Left lobe of liver (tissue), 2 donors: ENCODE measurements around the gene TMEM88. TPM values are rescaled to one million over a fixed set of nuclear protein-coding genes. Genes with fewer than 3 reads are reported as not detected.

Experiments
- ATAC-seq: fragments of 200-7000 bp; cut with Tn5 transposase; one replicate; pipeline ENCODE4 v1.9.1; 2020; ENCODE audit warnings: mild to moderate bottlenecking, moderate library complexity
- DNase-seq: peaks from one replicate; pipeline ENCODE4 v3.0.0-alpha.2; 2020; ENCODE audit warnings: low spot score
- total RNA-seq: library from RNA; stranded (reverse); gene quantifications from one replicate; pipeline ENCODE4 v1.2.1, GENCODE V29; 2021
- donor health status: DM: no; HTN: no; CAD: no; lungs with moderate emphysema.
- donor health status: DM: no; HTN: yes; CAD: no.

The TMEM88 gene
- total RNA-seq, 1 donor from 2014 or later, result 1.3 TPM

- ATAC-seq (no peak), DNase-seq (no peak)
These were observed 21.7 kb upstream of the TMEM88 start for GRCh38 chr17:7833011-7833794.

- ATAC-seq (peak; percentile 63), DNase-seq (peak; percentile 93)
These were observed 20.9 kb upstream of the TMEM88 start, which contains the start of gene KDM6B for GRCh38 chr17:7833795-7834541. KDM6B (plus strand) TSS chr17:7834217; CDS start chr17:7845555, 11,338 bp downstream.

DNA sequence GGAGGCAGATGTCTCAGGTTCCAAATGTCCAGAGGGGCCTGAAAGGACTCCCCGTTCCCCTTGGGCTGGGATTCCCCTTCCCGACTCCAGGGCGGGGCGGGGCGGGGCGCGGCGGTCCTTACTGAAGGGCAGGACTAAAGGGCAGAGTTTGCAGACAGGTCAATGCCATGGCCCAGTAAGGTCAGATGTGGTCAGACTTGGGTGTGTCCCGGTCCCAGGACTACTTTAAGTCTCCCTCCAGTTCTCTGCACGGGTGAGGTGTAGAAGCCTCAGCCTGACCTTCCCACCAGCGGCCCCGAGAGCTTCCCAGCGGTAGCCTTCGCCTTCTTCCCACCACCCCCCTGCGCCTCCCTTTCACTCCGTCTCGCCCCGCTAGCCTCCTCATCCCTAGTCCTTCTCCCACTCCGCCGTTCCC lies 20.3 kb upstream of the TMEM88 start:
- peak; percentile 32 for ATAC-seq
- DNase-seq, result peak; percentile 85

- ATAC-seq, result peak; percentile 62
- peak; percentile 98 for DNase-seq
These were observed 19.7 kb upstream of the TMEM88 start for GRCh38 chr17:7834957-7835813.

DNA sequence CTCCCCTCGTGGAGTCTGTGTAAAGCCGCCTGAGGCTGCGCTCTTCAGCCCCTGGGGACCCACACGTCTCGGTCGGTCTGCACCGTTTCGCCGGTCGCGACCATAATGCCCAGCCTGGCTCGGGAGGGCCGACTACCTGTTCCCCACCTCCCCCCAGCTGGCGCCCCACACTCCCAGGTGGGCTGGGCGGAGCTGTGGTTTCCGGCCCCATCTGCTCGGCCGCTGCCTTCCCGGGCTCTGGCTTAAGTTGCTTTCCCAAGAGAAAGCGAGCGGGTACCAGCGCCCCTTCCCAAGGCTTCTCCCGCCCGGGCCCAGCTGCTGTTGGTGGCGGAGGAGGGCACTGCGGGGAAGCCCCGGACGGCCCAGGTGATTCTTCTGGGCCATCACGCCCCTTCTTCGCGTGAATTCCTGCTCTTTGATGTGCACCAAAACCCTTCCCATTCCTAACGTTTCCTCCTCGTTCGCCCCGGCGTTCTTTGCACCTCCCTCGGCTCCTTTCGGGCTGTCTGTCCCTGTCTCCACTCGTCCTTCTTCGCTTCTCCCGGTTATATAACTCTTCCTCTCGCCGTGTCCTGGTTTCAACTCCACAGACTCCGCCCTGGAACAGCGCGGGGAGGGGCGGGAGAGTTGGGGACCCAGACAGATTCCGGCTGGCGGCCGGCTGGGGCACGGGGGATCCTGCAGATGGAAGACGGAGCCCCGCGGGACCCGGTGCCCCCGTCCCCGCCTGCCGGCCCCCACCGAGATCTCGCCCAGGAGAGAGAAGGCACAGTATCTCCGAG lies 18.9 kb upstream of the TMEM88 start:
- ATAC-seq, result peak; percentile 61
- peak; percentile 86 for DNase-seq

- ATAC-seq (peak; percentile 55), DNase-seq (peak; percentile 99)
These were observed 18.1 kb upstream of the TMEM88 start for GRCh38 chr17:7836596-7837407.

GRCh38 chr17:7837408-7838088 lies 17.3 kb upstream of the TMEM88 start:
- ATAC-seq (no peak), DNase-seq (no peak)

- ATAC-seq (no peak), DNase-seq (no peak)
These were observed 16.5 kb upstream of the TMEM88 start for GRCh38 chr17:7838090-7839075.

DNA sequence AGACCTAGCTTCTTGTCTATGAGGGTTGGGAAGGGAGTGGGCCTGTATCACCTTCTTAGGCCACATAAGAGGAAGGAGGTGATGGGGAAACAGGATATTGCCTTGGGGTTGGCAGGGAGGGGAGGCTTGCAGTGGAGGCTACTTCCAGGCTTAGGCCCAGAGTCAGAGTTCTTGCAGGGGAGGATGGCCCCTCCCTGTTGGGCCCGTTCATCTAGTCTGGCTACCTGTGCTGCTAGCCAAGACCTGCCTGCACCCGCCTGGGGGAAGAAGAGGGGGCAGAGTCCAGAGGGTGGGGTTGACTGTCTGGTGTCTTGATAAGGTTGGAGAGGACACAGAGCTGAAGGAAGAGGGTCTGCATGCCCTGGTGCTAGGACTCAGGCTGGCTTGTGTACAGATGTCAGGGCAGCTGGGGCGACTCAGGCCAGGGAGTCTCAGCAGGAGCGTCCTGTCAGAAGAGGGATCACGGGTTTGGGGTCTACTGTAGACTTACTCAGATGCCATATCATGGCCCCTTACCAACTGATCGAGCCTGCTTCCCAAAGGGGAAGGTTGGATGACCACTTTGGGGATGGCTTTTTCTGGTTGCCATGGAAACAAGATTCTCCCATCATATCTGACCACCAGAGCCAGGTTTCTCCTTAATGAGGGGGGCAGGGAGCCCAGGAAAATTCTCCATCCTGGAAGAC lies 15.5 kb upstream of the TMEM88 start:
- DNase-seq (no peak), ATAC-seq (no peak)

DNA sequence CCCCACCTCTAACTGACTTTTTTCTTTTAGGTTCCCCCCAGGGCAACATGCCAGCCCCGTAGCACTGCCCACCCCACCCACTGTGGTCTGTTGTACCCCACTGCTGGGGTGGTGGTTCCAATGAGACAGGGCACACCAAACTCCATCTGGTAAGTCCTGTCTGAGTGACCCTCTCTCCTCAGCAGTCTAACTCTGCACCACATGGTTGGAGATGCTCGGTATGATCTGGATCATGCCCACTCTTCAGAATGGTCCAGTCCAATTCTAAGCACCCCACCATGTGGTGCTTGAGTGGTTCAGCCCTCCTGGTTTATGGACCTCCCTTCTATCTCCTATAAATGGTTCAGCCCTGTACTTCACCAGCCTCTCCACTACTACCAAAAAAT lies 15.0 kb upstream of the TMEM88 start:
- DNase-seq, result no peak
- no peak for ATAC-seq

DNA sequence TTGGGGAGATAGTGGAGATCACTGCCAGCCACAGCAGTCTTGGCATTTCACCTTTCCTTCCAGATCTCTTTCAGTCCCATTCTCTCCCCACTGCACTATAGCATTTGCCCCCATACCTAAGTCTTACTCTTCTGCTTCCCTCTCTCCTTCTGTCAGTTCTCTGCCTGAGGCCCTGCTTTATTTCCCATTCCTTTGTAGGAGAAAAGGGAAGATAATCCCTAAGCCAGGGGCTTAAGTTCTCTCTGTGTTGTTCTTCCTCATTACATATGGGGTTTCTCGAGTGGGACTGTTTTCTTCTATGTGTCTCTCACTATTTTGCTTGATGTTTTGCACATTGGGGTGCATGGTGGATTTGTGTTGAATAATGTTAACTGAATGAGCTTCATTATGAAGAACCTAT lies 14.4 kb upstream of the TMEM88 start:
- DNase-seq, result no peak
- no peak for ATAC-seq

- DNase-seq, result no peak
- ATAC-seq, result no peak
These were observed 14.0 kb upstream of the TMEM88 start for GRCh38 chr17:7840875-7841274.

GRCh38 chr17:7841396-7841914 lies 13.4 kb upstream of the TMEM88 start:
- DNase-seq, result peak; percentile 83
- ATAC-seq, result peak; percentile 34

DNA sequence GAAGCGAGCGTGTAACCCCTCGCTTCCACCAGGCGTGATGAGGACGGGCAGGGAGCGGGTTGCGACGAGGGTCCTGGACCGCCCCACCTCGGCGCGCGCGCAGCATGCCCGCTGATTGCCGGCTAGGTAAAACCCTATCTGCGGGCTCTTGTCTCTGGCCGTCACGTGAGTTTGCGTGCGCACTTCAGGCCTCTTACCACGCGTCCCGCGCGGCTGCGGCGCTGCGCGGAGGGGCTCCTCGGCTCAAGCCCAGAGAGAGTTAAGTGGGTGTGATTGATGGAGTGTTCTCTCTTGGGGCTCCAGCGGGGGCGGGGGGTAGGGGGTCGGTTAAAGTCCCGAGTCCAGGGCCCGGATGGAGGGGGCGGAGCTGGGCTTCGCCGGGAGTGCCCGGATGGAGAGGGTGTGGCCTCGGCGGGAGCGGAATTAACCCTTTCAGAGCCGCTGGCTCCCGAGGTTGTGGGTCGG lies 12.9 kb upstream of the TMEM88 start:
- peak; percentile 61 for ATAC-seq
- DNase-seq, result peak; percentile 94

DNA sequence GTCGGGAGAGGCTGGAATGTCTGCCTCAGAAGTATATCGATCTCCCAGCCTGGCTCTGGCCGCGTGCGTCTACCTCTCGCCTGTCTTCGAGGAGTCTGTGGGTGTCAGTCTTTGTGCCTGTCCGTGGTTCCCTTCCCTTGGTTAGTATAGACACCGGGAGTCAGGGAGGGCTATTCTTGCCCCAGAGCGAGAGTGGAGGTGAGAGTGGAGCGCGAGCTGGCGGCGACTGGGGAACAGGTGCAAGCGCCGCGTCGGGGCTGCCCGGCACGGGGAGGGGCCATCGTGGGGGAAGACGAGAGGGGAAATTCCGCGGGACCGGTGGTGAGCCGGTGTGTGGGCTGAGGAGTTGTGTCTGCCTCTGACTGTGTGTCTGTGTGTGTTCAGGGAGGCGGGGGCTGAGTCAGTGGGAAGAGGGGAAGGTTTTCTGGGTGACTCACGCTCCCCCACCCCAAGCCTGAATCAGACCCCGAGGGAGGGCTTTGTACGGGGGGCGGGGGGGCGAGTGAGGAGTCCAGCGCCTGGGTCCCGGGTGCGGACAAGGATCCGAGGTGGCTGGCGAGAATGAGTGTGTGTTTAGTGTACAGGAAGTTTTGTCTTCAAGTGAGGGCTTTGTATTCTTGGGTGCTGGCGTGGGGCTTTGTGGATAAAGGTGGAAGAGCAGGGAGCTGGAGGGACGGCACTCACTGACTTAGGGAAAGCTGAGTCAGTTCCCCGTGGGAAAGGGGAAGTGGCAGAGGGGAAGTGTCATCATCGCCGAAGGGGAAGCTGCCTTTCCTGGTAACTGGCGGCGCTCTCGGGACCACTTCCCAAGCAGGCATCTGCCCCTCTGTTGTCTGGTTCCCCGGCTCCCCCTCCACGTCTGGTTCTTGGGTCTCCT lies 12.2 kb upstream of the TMEM88 start:
- DNase-seq (peak; percentile 72), ATAC-seq (peak; percentile 2)

- no peak for DNase-seq
- ATAC-seq, result no peak
These were observed 11.7 kb upstream of the TMEM88 start for GRCh38 chr17:7843257-7843535.
